ENCODE results near the gene CUX1. TPM values are rescaled to one million over a fixed set of nuclear protein-coding genes. Genes with fewer than 3 reads are reported as not detected.

The CUX1 gene
- total and polyA plus RNA-seq, 2 donors (not counting 1 experiment from before 2014, with no cell fraction given) = 10.8 to 86.5 TPM

- TF ChIP-seq EZH2 (IDR thresholded peaks at IDR 0.05; ENCODE audit: borderline replicate concordance, insufficient read depth, low read depth, low read length, poor library complexity, severe bottlenecking) (no peak), CTCF (IDR thresholded peaks at IDR 0.05) (no peak)
- Histone ChIP-seq H3K4me1 (ENCODE audit: control insufficient read depth in 2 of 2, insufficient read depth in 2 of 2, low read length in 2 of 2) (no peaks in the 10 kb centered on the region), H3K27me3 (replicated peaks in 1 of 4; ENCODE audit: control extremely low read depth in 1 of 4, control insufficient read depth in 3 of 4, insufficient read depth in 4 of 4, low read length in 3 of 4) (no peaks in the 10 kb centered on the region), H3K9ac (ENCODE audit: low read length) (no peak overlapping the region), H3K4me2 (replicated peaks; ENCODE audit: low read depth, low read length, poor library complexity, severe bottlenecking) (no peak overlapping the region), H4K20me1 (ENCODE audit: control insufficient read depth, insufficient read depth, low read length, poor library complexity, severe bottlenecking) (peaks cover 12% of the 10 kb centered on the region), H3K4me3 (ENCODE audit: control extremely low read depth in 1 of 5, extremely low read depth in 1 of 5, insufficient read depth in 1 of 5, low read depth in 2 of 5, low read length in 4 of 5) (no peak overlapping the region), H3K36me3 (replicated peaks in 1 of 2; ENCODE audit: control extremely low read depth in 1 of 2, control insufficient read depth in 1 of 2, extremely low read depth in 1 of 2, insufficient read depth in 2 of 2, low read length in 1 of 2) (no peaks in the 10 kb centered on the region), H2AFZ (ENCODE audit: insufficient read depth, low read depth, low read length, poor library complexity, severe bottlenecking) (no peak overlapping the region), H3K27ac (ENCODE audit: low read length in 2 of 2) (no peak overlapping the region), H3K79me2 (ENCODE audit: control insufficient read depth, insufficient read depth, low read length) (peaks cover 19% of the 10 kb centered on the region), H3K9me3 (ENCODE audit: control extremely low read depth in 1 of 3, control insufficient read depth in 2 of 3, insufficient read depth in 1 of 3, low read length in 2 of 3) (peaks cover 0 to 5% (median 0%) of the 10 kb centered on the region in 3 donors)
- H3K27ac Mint-ChIP-seq = no peak overlapping the region
- peaks cover 3% of the 10 kb centered on the region for H3K4me1 Mint-ChIP-seq
- H3K27me3 Mint-ChIP-seq = no peaks in the 10 kb centered on the region
- ChIA-PET CTCF (interaction anchor here (1.2 kb wide), 1 partner anchor 16 kb away, joined by 3 read pairs; no protein-coding TSS in a partner anchor), POLR2A (no interaction called here)
- intact Hi-C loops (cut with micrococcal nuclease) = no loop called here
- DNase-seq = no peak
- WGBS (ENCODE audit: insufficient coverage) = 100% methylated on average over 5 of the region's 7 CpGs
- no peak overlapping the region for H3K4me3 Mint-ChIP-seq
- peaks cover 3% of the 10 kb centered on the region for H3K9me3 Mint-ChIP-seq (ENCODE audit: insufficient read depth)
- no peak for ATAC-seq (ENCODE audit: low read depth)
Observed at GRCh38 chr7:101975046-101975445, 157.6 kb downstream of the CUX1 start.

GRCh38 chr7:101976411-101976810, 159.0 kb downstream of the CUX1 start:
- intact Hi-C loops (cut with micrococcal nuclease) = no loop called here
- Histone ChIP-seq H3K9ac (ENCODE audit: low read length) (no peak overlapping the region), H3K4me1 (ENCODE audit: control insufficient read depth in 2 of 2, insufficient read depth in 2 of 2, low read length in 2 of 2) (peaks cover 1 to 5% of the 10 kb centered on the region in 2 donors), H3K9me3 (ENCODE audit: control extremely low read depth in 1 of 3, control insufficient read depth in 2 of 3, insufficient read depth in 1 of 3, low read length in 2 of 3) (no peaks in the 10 kb centered on the region), H3K27ac (ENCODE audit: low read length in 2 of 2) (no peak overlapping the region), H3K4me3 (ENCODE audit: control extremely low read depth in 1 of 5, extremely low read depth in 1 of 5, insufficient read depth in 1 of 5, low read depth in 2 of 5, low read length in 4 of 5) (no peak overlapping the region), H4K20me1 (ENCODE audit: control insufficient read depth, insufficient read depth, low read length, poor library complexity, severe bottlenecking) (peaks cover 8% of the 10 kb centered on the region), H2AFZ (ENCODE audit: insufficient read depth, low read depth, low read length, poor library complexity, severe bottlenecking) (no peak overlapping the region), H3K79me2 (ENCODE audit: control insufficient read depth, insufficient read depth, low read length) (peaks cover 11% of the 10 kb centered on the region), H3K36me3 (replicated peaks in 1 of 2; ENCODE audit: control extremely low read depth in 1 of 2, control insufficient read depth in 1 of 2, extremely low read depth in 1 of 2, insufficient read depth in 2 of 2, low read length in 1 of 2) (no peaks in the 10 kb centered on the region), H3K27me3 (replicated peaks in 1 of 4; ENCODE audit: control extremely low read depth in 1 of 4, control insufficient read depth in 3 of 4, insufficient read depth in 4 of 4, low read length in 3 of 4) (no peaks in the 10 kb centered on the region), H3K4me2 (replicated peaks; ENCODE audit: low read depth, low read length, poor library complexity, severe bottlenecking) (no peak overlapping the region)
- ChIA-PET CTCF (interaction anchor here (1.4 kb wide), 1 partner anchor 14 kb away, joined by 6 read pairs; no protein-coding TSS in a partner anchor), POLR2A (interaction anchor here (0.6 kb wide), 1 partner anchor 155 kb away, joined by 8 read pairs; no protein-coding TSS in a partner anchor)
- no peak overlapping the region for H3K4me3 Mint-ChIP-seq
- H3K27me3 Mint-ChIP-seq = no peaks in the 10 kb centered on the region
- no peak overlapping the region for H3K27ac Mint-ChIP-seq
- TF ChIP-seq CTCF (IDR thresholded peaks at IDR 0.05) (no peak), EZH2 (IDR thresholded peaks at IDR 0.05; ENCODE audit: borderline replicate concordance, insufficient read depth, low read depth, low read length, poor library complexity, severe bottlenecking) (no peak)
- H3K9me3 Mint-ChIP-seq (ENCODE audit: insufficient read depth) = no peaks in the 10 kb centered on the region
- H3K4me1 Mint-ChIP-seq = peaks cover 10% of the 10 kb centered on the region
- DNase-seq (no peak), ATAC-seq (ENCODE audit: low read depth) (no peak)
- no CpG with 5 or more reads among the region's 5 CpGs for WGBS (ENCODE audit: insufficient coverage)
